ENCODE data around the gene TXNDC15.

The TXNDC15 gene

GRCh38 chr5:134917070-134917815 lies 43.1 kb downstream of the TXNDC15 start:
- DNase-seq (ENCODE audit: low read depth in 2 of 2, low spot score in 1 of 2) = no peak

GRCh38 chr5:134918861-134919260 lies 44.7 kb downstream of the TXNDC15 start:
- DNase-seq (ENCODE audit: low read depth in 2 of 2, low spot score in 1 of 2) = no peak

GRCh38 chr5:134920848-134921575 lies 46.8 kb downstream of the TXNDC15 start:
- no peak for DNase-seq (ENCODE audit: low read depth in 2 of 2, low spot score in 1 of 2)

GRCh38 chr5:134932508-134932907 lies 58.3 kb downstream of the TXNDC15 start:
- no peak for DNase-seq (ENCODE audit: low read depth in 2 of 2, low spot score in 1 of 2)

- no peak for DNase-seq (ENCODE audit: low read depth in 2 of 2, low spot score in 1 of 2)
Measured at GRCh38 chr5:134934202-134934601, 60.0 kb downstream of the TXNDC15 start.

GRCh38 chr5:134935711-134936602 lies 61.8 kb downstream of the TXNDC15 start:
- DNase-seq (ENCODE audit: low read depth in 2 of 2, low spot score in 1 of 2) = no peak

GRCh38 chr5:134937526-134937925 lies 63.4 kb downstream of the TXNDC15 start:
- no peak for DNase-seq (ENCODE audit: low read depth in 2 of 2, low spot score in 1 of 2)

GRCh38 chr5:134938030-134938429 lies 63.9 kb downstream of the TXNDC15 start:
- no peak for DNase-seq (ENCODE audit: low read depth in 2 of 2, low spot score in 1 of 2)

- no peak for DNase-seq (ENCODE audit: low read depth in 2 of 2, low spot score in 1 of 2)
Measured at GRCh38 chr5:134939500-134939899, 65.3 kb downstream of the TXNDC15 start.

- DNase-seq (ENCODE audit: low read depth in 2 of 2, low spot score in 1 of 2) = no peak
Measured at GRCh38 chr5:134943547-134943946, 69.4 kb downstream of the TXNDC15 start.

GRCh38 chr5:134944630-134945029 lies 70.5 kb downstream of the TXNDC15 start:
- no peak for DNase-seq (ENCODE audit: low read depth in 2 of 2, low spot score in 1 of 2)

- no peak for DNase-seq (ENCODE audit: low read depth in 2 of 2, low spot score in 1 of 2)
Measured at GRCh38 chr5:134945041-134945440, 70.9 kb downstream of the TXNDC15 start.

GRCh38 chr5:134948911-134949310 lies 74.7 kb downstream of the TXNDC15 start:
- no peak for DNase-seq (ENCODE audit: low read depth in 2 of 2, low spot score in 1 of 2)

- no peak for DNase-seq (ENCODE audit: low read depth in 2 of 2, low spot score in 1 of 2)
Measured at GRCh38 chr5:134949316-134949715, 75.1 kb downstream of the TXNDC15 start.

Data from stimulated activated CD8-positive, alpha-beta memory T cell treated with anti-CD3 and anti-CD28 coated beads, Interleukin-4, amount 100 ng/mL, for 1 hour (primary cell).